Measurements from ENCODE around the gene TBXA2R.
"Not testable (repeated sequence)": the region's sequence is repeated elsewhere in the genome, so short reads cannot be mapped to it uniquely, and the experiment has no call there.

Gene TBXA2R

GRCh38 chr19:3604227-3604986 lies 2.3 kb downstream of the TBXA2R start:
- no peak for DNase-seq

GRCh38 chr19:3603121-3603811 lies 3.4 kb downstream of the TBXA2R start:
- no peak for DNase-seq

GRCh38 chr19:3601021-3601420 lies 5.7 kb downstream of the TBXA2R start:
- no peak for DNase-seq

GRCh38 chr19:3599776-3600187 lies 6.9 kb downstream of the TBXA2R start:
- no peak for DNase-seq

- DNase-seq, result no peak
These were observed 11.1 kb downstream of the TBXA2R start for GRCh38 chr19:3595521-3596061.

GRCh38 chr19:3593156-3593555 lies 13.5 kb downstream of the TBXA2R start:
- no peak for DNase-seq

GRCh38 chr19:3591876-3592613 lies 14.6 kb downstream of the TBXA2R start:
- no peak for DNase-seq

GRCh38 chr19:3590991-3591659 lies 15.6 kb downstream of the TBXA2R start:
- DNase-seq, result no peak

GRCh38 chr19:3589949-3590348 lies 16.7 kb downstream of the TBXA2R start:
- DNase-seq, result no peak

GRCh38 chr19:3589439-3589838 lies 17.2 kb downstream of the TBXA2R start:
- no peak for DNase-seq

- peak; percentile 6 for DNase-seq
These were observed 19.8 kb downstream of the TBXA2R start for GRCh38 chr19:3586707-3587346.

GRCh38 chr19:3586127-3586626 lies 20.5 kb downstream of the TBXA2R start:
- DNase-seq, result peak; percentile 8

GRCh38 chr19:3585301-3586126 lies 21.2 kb downstream of the TBXA2R start, which contains the start of gene GIPC3:
Gene GIPC3 (plus strand): TSS chr19:3585478. CDS start chr19:3585598, 120 bp downstream.
- DNase-seq, result no peak

GRCh38 chr19:3584036-3584802 lies 22.5 kb downstream of the TBXA2R start:
- not testable (repeated sequence) for DNase-seq

GRCh38 chr19:3581792-3582191 lies 24.9 kb downstream of the TBXA2R start:
- not testable (repeated sequence) for DNase-seq

- no peak for DNase-seq
These were observed 26.3 kb downstream of the TBXA2R start for GRCh38 chr19:3580156-3580934.

- no peak for DNase-seq
These were observed 28.3 kb downstream of the TBXA2R start for GRCh38 chr19:3578390-3578789.

GRCh38 chr19:3577723-3578344 lies 28.8 kb downstream of the TBXA2R start:
- DNase-seq, result no peak
